Cerebellar nuclear complex (tissue), 1 donor: ENCODE results near the gene SFT2D1.
A peak's percentile ranks its signal among the peaks of the same experiment; 100 is the strongest.
"Not testable (repeated sequence)": the region's sequence is repeated elsewhere in the genome, so short reads cannot be mapped to it uniquely, and the experiment has no call there.

Experiments
- DNase-seq, 2 experiments: peaks; one replicate each; lab custom pipeline; 2025; lab: John Stamatoyannopoulos, UW

The SFT2D1 gene

DNA sequence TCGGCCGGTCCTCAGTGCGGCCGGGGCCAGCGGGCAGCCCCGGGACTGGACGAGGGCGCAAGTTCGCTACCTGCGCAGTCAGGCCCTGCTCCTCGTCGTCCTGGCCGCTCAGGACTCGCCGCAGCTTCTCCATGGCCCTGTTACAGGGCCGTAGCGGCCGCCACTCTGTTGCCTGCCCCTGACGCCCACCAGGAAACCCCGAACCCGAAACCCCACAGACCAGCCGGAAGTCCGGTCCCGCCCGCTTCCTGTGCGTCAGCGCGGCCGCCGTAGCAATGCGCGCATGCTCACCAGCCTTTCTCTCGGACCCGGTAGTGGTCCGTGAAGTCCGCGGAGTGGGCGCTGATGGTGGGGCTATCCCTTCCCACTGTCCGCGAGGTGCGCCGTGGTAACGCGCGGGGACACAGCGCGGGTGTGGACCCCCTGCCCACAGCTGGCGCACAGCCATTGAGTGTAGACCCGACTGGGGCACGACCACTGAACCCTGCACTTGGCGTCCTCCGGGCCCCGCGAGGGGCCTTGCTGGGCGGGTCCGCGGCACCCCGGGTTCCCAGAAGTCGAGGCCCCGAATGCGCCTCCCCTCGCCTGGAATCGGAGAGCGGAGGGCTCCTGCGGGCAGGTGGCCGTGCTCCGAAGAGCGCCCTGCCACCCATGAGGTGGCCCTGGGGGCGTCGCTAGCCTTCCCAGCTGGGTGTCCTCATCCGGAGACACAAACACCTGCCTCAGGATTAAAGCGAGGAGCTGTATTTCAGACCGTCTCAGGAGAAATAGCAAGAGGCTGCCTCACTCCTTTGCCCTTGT, at the start of gene SFT2D1:
TSS of gene SFT2D1 (minus strand) at position 197 of the 801 bp plus-strand sequence. CDS start at position 133, 64 bp downstream.
- DNase-seq: peak in 1 of 2 experiments; percentile 50

DNA sequence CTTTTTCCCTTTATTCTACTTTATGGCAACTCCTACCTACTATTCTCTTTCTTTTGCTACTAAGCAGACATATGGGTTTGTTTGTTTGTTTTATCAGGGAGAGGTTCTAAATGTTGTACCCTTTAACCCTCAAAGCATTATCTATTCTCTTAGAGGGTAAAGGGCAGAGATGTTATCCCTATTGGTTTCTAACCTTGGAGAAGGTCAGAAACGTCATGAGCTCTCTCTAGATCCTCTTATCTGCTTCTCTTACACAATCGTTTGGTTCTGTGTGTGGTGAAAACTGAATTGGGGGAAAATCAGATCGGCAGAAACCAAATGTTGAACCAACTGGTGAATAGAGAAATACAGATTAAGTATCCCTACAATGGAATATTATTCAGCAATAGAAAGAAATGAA, 46.8 kb upstream of the SFT2D1 start:
- no peak for DNase-seq

DNA sequence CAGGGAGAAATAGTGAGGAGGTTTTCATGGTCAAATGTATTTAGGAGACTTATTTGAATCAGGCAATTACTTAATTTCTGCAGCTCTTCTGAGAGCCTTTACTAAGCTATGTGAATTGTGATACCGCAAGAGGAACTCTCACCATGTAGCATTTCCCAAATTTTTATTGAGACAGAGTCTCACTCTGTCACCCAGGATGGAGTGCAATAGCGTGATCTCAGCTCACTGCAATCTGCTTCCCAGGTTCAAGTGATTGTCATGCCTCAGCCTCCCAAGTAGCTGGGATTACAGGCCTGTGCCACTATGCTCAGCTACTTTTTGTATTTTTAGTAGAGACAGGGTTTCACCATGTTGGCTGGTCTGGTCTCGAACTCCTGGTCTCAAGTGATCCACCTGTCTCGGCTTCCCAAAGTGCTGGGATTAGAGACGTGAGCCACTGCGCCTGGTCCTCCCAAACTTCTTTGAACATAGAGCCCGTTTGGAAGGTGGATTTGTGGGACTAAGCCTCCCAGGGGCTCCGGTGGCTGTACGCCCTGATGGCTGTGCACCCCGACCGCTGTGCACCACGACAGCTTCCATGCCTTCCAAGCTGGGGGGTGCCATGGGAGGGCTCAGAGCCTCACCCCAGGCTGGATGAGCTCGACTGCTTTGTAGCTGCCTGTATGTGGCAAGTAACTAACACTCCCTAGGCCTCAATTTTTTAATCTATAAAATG, 46.1 kb upstream of the SFT2D1 start:
- no peak for DNase-seq

DNA sequence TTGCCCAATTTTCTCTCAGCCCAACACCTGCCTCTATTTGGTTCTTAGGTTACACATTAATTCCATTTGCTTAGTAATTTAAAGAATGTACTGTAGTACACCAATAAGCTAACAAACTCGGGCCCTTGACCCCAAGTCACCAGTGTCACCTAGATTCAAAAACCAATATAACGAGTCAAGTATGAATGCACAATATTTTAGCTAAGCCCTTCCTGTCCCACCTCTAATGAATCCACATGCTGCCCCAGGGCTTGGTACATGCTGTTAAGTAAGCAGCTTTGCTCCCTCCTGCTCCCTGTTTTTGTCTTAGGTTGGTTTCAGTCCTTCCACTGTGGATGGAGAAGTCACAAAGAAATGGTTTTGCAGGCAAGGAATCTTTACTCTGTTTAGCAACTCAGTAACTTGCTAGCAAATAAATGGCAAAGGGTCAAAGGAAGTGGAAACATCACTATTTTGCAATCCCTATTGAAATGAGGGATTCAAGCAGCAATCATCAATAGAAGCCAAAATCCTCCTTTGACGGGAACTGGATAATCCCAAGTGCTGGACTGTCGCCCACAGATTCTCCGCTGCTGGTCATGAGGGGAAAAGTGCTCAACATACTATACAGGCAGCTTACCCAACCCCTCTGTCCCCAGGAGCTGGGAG, 45.4 kb upstream of the SFT2D1 start:
- DNase-seq: no peak

DNA sequence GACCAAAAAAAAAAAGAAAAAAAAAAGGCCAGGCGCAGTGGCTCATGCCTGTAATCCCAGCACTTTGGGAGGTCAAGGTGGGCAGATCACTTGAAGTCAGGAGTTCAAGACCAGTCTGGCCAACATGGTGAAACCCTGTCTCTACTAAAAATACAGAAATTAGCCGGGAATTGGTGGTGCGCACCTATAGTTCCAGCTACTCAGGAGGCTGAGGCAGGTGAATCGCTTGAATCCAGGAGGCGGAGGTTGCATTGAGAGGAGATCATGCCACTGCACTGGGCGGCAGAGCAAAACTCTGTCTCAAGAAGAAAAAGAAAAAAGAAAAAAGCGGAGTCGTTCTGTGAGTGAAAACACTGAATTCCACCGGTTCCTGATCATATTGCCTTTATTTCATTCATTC, 44.8 kb upstream of the SFT2D1 start:
- DNase-seq: not testable (repeated sequence)

DNA sequence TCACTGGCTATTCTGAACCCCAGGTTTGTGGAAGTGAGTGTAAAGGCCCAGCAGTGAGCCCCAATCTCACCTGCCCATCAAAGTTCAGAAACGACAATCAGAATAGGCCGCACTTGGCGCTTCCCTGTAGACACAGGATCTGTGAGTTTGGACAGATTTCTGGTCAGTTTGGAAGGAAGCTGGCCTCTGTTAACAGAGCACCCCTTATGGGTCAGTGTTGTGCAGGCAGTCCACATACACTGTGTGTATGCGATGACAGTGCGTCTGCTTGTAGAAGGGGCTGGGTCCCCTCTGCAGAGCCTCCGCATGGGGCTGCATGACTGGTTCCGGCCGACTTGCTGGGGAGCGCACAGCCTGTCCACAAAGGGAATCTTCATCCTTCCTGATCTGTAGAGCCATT, 43.8 kb upstream of the SFT2D1 start:
- DNase-seq: no peak

DNA sequence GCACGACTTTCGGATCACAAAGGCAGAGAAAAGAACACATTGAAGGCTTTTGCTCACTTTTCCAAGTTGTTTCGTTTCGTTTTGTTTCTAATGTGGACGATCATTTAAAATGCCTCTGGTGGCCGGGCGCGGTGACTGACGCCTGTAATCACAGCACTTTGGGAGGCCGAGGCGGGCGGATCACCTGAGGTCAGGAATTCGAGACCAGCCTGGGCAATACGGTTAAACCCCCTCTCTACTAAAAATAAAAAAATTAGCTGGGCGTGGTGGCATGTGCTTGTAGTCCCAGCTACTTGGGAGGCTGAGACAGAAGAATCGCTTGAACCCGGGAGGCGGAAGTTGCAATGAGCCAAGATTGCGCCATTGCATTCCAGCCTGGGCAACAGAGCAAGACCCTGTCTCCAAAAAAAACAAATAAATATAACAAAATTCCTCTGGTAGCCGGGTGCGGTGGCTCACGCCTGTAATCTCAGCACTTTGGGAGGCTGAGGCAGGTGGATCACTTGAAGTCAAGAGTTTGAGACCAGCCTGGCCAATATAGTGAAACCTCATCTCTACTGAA, 41.5 kb upstream of the SFT2D1 start:
- DNase-seq: not testable (repeated sequence)

DNA sequence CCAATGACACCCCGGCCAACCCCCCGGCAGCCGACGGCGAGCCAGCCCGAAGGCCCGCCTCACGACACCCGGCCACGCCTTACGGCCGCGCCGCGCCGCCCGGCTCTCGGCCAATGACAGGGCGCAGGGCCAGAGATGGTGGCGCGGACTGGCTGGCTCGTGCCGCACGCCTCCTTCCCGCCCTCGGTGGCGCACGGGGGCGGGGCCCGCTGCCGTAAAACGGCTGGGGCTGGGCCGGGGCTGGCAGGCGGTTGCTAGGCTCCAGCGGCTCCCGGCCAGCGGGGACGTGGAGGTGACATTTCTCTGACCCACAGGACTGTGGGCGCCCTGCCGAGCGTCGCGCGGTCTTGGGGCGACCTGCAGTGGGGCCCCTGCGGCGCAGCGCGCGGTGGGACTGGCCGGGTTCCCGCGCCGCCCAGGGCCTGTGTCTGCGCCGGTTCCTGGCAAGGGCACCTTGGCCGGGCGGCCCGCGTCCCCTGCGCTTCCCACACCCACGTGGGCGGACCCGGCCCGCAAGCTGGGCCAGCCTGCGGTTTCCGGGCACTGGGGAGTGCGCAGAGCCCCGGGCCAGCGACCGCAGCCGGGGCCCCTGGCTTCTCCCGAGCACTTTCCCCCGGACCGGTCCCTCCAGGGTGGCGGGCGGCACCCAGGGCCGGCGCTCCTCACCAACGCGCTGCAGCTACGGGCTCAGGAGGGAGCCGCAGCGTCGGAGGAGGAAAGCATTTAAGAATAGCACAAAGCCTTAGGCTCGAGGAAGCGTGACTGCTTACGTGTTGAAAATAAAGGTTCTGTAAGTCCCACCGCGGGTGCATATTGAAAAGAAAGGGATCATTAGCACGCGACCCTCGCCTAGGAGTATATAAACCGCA, 40.8 kb upstream of the SFT2D1 start, which contains the start of gene MPC1:
TSS of gene MPC1 (minus strand) at position 8 of the 869 bp plus-strand sequence. CDS start 64 bp downstream, outside the sequence.
- DNase-seq: peak; percentile 77 to 82

DNA sequence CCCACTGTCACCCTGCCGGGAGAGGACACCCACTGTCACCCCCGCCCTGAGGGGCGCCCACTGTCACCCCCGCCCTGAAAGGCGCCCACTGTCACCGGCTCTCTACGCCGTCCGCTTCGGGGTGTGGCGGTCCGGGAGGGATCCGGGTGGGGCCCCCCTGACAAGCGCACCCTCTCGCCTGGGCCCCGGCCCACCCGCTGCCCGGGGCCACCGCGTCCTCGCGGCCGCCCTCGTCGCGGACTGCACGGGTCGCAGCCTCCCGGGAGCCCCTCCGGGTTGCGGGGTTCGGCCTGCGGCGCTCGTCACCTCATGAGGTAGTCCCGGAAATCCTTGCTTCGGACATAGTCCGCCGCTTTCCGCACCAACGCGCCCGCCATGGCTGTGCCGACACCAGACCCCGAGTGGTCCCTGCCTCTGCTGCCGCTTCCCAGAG, 40.2 kb upstream of the SFT2D1 start:
- no peak for DNase-seq

DNA sequence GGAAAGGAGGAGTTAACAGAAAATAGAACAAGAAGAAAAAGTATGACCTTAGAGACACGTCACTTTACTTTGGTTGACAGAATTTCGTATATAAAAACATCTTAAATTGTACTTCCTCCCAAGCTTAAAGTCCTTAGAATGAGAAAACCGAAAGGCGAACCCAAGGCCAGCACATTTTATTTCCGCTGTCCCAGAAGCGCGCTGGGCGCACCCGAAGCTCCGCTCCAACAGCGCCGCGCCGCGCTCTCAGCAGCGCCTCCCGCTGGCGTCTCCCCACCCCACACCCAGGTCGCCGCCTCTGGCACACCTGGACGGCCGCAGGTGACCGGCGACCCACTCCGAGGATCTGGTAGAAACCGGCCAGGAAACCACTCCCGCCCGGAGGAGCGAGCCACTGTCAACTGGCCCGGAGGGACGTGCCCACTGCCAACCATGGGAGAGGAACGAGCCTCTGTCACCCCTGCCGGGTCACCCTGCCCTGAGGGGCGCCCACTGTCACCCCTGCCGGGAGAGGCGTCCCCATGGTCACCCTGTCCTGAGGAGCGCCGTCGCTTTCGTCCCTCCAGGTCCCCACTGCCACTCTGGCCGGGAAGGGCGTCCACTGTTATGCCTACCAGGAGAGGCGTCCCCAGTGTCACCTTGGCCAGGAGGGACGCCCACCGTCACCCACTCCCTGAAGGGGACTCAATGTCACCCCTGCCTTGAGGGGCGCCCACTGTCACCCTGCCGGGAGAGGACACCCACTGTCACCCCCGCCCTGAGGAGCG, 39.6 kb upstream of the SFT2D1 start:
- DNase-seq: no peak

DNA sequence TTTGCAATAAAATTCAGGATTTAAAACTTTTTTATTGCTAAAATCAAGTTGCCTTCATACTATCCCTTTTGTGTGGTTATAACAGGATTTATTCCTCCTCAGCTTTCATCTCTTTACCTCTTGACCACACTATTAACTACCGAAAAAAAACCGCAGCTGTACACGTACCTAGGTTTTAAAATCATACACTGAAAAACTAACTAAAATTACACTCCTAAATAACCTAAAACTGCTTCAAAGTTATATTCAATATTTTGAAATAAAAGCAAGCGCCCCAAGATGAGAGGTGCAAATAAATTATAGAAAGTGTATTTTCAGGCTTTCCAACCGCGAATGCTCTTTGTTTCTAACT, 39.0 kb upstream of the SFT2D1 start:
- no peak for DNase-seq

DNA sequence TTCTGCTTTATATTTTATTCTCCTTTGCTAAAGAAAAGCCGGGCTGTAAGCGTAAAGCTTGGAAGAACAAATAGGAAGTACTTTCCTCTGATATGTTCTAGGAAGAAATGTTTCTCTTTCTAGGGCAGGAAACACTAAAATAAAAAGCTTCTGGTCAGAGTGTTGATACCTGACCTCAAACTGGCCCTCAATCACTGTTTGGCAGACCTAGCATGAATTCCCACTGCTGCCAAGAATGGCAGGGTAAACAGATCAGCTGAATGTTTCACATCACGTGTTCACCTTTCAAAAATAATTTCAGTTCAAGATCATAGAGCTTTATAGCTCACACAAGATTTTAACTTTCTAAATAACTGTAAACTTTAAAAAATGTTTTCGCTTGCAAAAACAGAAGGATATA, 37.5 kb upstream of the SFT2D1 start:
- DNase-seq: no peak

DNA sequence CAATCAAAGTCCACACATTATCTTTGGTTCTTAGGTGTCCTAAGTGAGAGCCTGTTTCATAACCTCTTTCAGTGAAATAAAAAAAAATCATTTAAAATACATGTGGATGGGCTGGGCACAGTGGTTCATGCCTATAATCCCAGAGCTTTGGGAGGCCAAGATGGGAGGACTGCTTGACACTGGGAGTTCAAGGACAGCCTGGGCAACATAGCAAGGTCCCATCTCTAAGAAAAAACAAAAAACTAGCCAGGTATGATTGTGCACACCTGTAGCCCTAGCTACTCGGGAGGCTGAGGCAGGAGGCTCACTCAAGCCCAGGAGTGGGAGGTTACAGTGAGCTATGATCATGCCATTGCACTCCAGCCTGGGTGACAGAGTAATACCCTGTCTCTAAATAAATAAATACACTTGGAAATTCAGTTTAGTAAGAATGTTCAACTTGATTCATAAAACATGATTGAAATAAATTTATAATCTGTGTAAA, 36.8 kb upstream of the SFT2D1 start:
- DNase-seq: no peak

DNA sequence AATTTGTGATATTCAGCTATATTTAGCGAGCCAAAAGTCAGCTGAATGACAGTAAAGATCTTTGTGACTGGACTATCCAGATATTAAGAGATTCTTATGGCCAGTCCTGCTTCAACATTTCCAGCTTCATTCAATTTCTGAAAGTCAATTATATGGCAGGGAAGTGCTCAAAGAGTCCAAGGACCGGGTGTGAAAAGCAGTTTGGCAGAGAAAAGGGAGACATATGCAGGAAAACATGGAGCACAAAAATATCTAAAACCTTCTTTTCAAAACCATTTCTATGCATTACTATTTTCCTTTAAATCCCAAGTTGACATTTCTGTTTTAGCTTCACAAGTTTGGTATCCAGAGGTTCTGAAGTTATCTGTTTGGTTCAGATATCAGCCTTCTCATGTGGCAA, 35.4 kb upstream of the SFT2D1 start:
- no peak for DNase-seq

DNA sequence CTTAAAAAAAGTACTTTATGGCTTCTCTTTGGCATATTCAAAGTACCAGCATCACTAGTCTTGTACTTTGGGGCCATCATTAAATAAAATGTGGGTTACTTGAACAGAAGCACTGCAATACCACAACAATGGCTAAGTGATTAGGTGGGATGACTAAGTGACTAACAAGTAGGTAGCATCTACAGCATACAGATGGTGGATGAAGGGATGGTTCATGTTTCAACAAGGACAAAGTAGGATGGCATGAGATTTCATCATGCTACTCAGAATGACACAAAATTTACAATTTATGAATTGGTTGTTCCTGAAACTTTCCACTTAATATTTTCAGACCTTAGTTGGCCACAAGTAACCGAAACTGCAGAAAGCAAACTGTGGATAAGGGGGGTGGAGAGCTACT, 32.7 kb upstream of the SFT2D1 start:
- DNase-seq: no peak

DNA sequence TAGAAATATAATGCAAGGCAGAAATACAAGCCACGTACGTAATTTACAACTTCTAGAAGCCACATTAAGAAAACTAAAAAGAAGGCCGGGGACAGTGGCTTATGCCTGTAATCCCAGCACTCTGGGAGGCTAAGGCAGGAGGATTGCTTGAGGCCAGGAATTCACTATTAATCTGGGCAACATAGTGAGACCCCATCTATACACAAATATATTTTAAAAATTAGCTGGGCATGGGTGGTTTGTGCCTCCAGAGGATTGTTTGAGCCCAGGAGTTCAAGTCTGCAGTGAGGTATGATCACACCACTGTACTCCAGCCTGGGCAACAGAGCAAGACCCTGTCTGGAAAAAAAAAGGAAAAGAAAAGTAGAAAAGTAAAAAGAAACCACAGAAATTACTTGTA, 28.1 kb upstream of the SFT2D1 start:
- DNase-seq: no peak

DNA sequence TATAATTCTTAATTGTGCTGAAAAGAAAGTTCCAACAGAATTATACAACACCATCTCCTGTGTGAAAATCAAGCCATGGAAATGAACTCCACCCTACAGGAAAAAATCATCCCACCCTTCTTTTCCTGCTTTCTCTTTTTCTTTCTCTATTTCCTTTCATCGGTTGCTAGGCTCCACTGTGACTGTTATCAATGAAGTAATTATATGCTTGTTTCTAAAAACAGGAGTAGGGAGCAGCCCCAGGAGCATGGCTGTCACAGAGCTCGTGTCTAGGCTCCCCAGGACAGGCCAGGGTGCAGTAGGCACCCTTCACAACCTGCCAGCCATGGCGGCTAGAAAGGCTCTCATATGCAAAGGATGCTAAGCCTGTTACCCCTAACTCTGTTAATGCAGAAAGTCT, 27.4 kb upstream of the SFT2D1 start:
- DNase-seq: no peak

DNA sequence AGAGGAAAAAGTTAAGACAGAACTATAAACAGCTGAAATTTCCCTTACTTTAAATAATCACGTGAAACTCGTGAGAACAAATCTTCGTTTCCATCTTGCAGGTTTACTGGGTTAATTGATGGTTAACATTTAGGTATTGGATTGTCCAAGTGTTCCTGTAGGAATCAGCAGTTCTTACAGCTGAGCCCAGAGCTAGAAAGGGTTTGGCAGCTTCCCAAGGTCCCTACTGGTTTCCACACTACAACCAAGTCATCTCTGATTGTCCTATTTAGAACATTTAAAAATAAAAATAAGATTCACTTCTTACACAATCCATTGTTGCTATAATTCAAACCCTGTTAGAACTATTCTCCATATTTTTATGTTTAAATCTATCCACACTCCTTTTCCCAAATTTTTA, 24.6 kb upstream of the SFT2D1 start:
- no peak for DNase-seq

DNA sequence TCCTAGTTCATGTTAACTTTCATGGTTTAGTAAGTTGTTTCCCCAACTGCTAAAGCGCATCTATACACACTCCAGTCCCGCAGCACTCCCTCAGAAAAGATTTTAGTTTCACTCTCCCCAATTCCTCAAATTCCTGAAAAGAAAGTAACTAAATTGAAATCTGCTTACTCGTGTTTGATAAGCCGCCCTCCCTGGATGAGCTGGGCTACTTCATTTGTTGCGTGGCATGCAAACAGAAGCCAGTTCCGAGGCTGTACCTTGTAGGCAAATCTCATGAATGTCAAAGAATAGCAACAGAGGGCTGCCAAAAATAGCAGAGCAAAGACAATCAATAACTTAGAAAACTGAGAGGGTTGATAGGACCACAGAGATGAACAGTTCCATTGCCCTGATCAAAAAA, 23.5 kb upstream of the SFT2D1 start:
- no peak for DNase-seq

DNA sequence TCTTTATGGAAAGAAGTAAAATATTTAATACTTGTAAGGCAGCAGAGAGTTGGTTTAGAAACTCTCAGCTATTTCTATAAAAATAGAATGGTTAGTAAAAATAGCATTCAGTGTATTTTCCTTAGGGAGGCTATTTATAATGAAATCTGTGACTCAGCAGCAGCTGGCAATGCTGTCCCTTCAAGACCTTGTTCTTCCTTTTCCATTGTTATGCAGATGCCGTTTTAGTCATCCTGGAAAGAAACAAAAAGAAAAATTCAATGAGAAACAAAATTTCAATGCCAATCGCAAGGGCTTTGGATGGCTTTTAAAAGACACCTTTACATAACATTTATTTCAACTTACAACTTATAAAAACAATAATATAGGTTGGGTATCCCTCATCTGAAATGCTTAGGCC, 22.9 kb upstream of the SFT2D1 start:
- DNase-seq: no peak

DNA sequence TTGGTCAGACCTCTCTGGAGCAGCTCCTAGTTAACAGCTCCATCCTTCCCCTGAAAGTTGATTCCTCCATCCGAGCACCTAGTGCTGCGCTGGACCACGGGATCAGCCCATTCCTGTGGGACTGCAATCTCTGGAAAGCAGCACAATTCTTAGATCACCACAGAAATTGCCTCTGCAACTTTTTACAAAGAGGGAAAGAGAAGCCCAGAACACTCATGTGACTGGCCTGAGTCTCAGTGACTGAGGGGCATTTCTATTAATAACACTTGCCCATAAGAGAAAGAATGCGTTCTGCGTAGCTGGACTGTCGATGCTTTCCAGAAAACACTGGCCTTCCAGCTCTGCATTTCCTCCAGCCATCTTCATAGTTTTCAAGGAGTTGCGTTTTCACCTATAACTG, 22.1 kb upstream of the SFT2D1 start:
- DNase-seq: no peak
